NOMO-1 treated with DMSO at 0.1 percent for 48 hours (cell line): Measurements from ENCODE around the gene ZNF483.
"Not testable (repeated sequence)": the region's sequence is repeated elsewhere in the genome, so short reads cannot be mapped to it uniquely, and the experiment has no call there.

Source experiments
- DNase-seq: peaks from one replicate; lab custom pipeline; 2025; ENCODE audit not compliant: unreplicated experiment; lab: John Stamatoyannopoulos, UW

Gene ZNF483

GRCh38 chr9:111542497-111543254 lies 17.7 kb downstream of the ZNF483 start:
- DNase-seq, result no peak

GRCh38 chr9:111548623-111549022 lies 23.6 kb downstream of the ZNF483 start:
- no peak for DNase-seq

GRCh38 chr9:111555425-111555824 lies 30.4 kb downstream of the ZNF483 start:
- DNase-seq, result not testable (repeated sequence)

GRCh38 chr9:111559000-111559610 lies 34.1 kb downstream of the ZNF483 start:
- DNase-seq, result no peak

GRCh38 chr9:111561165-111561719 lies 36.3 kb downstream of the ZNF483 start:
- DNase-seq, result no peak

- DNase-seq, result no peak
Measured at GRCh38 chr9:111566234-111566633, 41.3 kb downstream of the ZNF483 start.

DNA sequence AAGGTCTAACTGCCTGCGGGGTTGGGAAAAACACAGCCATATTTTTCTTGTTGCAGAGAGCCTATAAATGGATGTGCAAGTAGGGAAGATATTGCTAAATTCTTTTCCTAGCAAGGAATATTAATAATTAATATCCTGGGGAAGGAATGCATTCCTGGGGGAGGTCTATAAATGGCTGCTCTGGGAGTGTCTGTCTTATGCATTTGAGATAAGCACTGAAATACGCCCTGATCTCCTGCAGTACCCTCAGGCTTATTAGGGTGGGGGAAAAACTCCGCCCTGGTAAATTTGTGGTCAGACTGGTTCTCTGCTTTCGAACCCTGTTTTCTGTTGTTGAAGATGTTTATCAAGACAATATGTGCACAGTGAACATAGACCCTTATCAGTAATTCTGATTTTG lies 43.1 kb downstream of the ZNF483 start:
- not testable (repeated sequence) for DNase-seq

- no peak for DNase-seq
Measured at GRCh38 chr9:111572950-111573604, 48.1 kb downstream of the ZNF483 start.

DNA sequence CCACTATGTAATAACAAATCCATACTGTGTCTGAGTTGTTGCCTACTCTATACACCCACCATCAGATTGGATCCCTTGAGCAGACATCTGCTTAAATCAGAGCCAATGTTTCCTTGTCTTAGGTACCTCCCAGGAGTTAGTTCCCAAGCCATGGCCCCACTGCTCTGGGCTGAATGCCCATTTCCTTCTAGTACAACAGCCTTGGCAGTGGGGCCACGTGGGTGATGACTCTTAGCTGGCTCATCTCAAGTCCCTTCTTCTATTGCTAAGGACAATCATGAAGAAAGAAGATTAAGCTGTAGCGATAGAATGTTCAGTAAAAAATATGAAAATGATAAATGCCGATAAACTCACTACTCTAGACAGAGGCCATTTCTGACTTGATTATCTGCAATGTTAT lies 57.9 kb downstream of the ZNF483 start:
- DNase-seq, result no peak

DNA sequence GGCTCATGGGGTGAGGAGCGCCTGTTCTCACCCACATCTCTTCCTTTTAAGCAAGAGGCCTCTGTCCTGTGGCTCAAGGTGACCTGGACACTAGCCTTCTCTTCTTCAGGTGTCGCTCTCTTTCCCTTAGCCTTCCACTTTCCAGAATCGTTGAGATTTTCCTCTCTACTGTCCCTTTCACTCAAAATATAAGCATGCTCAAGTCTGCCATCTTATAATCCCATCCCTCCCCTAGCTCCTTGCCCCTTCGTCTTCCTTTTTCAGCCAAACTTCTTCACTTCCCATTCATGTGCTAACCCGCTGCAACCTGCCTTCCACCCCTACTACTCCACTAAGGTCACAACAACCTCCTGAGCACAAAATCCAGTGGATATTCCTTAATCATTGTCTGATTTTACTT lies 61.4 kb downstream of the ZNF483 start:
- DNase-seq, result no peak

DNA sequence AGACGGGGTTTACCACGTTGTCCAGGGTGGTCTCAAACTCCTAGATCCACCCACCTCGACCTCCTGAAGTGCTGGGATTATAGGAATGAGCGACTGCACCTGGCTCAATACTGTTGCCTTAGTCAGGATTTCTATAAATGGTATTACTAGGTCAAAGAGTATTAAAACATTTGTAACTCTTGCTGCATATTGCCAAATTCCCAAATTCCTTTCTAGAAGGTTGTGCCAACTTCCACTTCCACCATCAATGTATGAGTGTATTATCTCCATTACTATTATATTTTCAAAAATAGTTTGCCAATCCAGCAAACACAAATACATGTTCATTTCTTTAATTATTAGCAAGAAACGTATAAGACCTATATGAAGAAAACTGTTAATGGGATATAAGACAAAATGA lies 63.9 kb downstream of the ZNF483 start:
- no peak for DNase-seq

DNA sequence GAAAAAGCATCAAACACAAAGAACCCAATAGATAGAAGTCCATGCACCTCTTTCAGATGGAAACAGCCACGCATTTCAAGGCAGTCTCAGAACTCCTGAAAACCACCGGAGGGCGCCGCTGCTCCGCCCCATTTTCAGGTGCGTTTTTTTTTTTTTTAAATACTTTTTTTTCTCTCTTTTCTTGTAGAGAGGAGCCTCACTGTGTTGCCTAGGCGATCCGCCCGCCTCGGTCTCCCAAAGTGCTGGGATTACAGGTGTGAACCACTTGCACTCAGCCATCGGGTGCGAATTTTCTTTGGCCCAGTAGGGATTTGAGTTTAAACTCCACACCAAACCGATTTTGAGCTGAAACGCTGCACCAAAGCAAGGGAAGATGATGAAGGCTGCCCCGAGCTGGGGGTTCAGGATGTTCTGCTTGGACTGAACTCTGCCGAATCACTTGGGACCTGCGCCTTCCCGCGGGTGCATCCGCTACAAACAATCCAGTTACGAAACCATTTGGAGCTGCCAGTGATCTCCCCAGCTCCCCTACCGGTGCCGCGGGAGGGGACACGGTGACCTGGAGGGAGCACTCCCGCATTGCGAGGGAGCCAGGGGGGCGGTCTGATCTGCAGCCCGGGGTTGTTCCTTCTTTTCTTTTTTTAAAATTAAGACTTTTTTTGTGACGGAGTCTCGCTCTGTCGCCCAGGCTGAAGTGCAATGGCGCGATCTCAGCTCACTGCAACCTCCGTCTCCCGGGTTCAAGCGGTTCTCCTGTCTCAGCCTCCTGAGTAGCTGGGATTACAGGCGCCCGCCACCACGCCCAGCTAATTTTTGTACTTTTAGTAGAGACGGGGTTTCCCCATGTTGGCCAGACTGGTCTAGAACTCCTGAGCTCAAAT lies 73.1 kb downstream of the ZNF483 start:
- peak; percentile 63 for DNase-seq

DNA sequence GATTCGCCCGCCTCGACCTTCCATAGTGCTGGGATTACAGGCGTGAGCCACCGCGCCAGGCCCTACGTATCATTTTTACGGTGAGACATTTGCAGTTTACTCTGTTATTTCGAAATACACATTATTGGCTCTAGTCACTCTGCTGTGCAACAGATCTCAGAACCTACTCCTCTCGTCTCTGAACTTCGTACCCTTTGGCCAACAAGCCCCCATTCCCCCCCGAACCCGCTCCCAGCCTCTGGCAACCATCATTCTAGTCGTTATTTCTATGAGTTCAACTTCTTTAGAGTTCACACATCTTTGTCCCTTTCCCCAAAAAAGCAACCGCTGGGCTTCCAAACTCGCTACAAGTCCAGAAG lies 73.7 kb downstream of the ZNF483 start:
- peak; percentile 40 for DNase-seq

DNA sequence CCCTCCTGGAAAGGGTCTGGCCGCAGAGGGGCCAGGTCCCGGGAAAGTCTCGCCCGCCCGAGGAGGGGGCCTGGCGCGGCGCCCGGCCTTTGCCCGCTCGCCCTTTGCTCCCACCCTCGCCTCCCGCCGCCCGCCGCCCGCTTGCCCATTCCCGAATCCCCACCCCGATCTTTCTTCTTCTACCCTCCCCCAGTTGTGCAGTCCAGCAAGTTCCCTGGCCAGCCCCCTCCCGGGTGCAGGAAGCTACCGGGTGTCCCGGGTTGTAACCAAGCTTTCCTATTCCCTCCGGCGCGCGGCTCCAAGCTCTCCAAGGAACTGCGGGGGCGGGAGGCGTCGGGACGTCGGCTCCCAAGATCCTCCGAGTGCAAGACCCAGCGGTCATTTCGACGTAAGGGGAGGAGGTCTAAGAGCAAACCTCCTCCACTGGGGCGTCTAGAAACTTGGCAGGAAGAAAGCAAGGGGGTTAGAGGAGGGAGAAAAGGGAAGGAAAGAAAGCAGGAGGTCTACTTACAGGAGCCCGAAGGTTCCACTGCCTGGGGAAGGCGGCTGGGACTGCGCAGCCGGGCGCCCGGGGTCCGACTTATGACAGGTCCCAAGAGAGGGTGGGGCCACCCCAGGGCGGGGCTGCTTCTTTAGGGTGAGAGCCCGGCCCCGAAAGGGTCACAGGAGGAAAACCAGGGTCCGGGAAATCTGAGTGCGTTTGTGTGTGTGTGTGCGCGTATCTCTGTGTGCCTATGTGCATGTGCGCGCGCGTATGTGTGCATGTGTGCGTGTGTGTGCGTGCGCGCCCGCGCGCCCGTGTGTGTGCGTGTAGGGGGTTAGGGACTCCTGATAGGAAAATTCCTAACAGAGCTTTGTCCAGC lies 74.3 kb downstream of the ZNF483 start, which contains the start of gene PTGR1:
TSS of gene PTGR1 (minus strand) at position 556 of the 863 bp plus-strand sequence. CDS start 2,225 bp downstream, outside the sequence.
- DNase-seq, result peak; percentile 42

DNA sequence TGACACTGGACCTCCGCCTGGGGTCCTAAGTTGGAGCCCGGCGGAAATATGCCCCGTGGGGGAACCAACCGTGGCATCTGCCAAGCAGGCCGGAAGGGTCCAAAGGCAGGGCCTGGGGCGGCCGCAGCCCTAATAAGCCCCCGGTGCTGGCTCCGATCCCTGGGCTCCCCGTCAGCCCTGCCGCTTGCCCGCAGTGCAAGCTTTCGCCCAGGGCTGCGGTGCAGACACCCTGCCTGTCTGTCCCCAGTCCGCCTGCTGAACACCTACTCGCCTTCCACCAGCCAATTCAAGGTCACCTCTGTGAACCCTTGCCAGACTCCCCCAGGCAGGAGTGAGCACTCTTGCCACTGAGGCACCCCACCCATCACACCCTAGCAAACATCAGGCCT lies 75.0 kb downstream of the ZNF483 start:
- DNase-seq, result no peak

- DNase-seq, result no peak
Measured at GRCh38 chr9:111601237-111602018, 76.4 kb downstream of the ZNF483 start.

DNA sequence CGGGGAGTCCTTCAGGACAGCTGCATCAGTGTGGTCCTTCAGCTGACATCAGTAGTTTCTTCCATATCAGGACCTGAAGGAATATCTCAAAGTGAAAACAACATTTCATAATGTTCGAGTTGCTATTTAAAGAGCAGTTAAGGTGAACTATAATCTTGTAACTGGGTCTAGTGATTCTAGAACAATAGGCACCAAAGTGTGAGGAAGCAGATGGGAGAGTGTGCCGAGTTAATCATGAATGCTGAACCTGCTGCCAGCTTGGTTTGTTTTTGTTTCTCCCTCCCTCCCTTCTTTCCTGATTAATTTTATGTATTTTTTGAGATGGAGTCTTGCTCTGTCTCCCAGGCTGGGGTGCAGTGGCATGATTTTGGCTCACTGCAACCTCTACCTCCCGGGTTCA lies 78.1 kb downstream of the ZNF483 start:
- no peak for DNase-seq

DNA sequence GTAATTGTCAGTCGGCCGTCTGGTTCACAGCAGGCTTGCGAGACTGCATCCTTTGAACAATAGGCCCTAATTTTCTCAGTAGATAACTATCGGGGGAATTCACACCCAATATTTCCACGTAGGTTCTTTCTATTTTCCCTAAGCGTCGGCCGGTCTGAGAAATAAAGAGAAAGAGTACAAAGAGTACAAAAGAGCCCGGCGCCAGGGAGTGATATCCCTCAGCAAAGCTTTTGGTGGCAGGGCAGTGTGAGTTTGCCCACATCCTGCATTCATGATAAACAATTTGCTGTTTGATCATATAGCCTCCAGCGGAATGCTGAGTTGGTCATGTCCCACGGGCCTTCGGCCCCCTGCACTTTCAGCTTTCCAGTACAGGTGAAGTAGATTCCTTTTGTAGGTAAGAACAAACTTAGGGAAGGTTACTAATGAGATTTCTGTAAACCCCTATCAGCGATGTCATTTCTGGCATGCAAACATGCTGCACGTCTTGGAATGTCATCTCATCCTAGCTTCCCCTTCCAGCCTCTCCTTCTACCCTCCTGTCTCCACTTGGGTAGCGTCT lies 79.2 kb downstream of the ZNF483 start:
- DNase-seq, result no peak

- no peak for DNase-seq
Measured at GRCh38 chr9:111605041-111605559, 80.1 kb downstream of the ZNF483 start.
